C4-2B (cell line): ENCODE data around the gene WDR59.

Source experiments
- ZFX ChIP-seq: fragments of 450-650 bp; IDR thresholded peaks from 2 replicates; pipeline ENCODE4 v1.6.1; 2017
- TF ChIP-seq, protein P1 (sequence below): fragments of 450-650 bp; conservative IDR thresholded peaks from 2 replicates; pipeline ENCODE4 v1.5.1; 2017; ENCODE audit warnings: mild to moderate bottlenecking

DNA sequence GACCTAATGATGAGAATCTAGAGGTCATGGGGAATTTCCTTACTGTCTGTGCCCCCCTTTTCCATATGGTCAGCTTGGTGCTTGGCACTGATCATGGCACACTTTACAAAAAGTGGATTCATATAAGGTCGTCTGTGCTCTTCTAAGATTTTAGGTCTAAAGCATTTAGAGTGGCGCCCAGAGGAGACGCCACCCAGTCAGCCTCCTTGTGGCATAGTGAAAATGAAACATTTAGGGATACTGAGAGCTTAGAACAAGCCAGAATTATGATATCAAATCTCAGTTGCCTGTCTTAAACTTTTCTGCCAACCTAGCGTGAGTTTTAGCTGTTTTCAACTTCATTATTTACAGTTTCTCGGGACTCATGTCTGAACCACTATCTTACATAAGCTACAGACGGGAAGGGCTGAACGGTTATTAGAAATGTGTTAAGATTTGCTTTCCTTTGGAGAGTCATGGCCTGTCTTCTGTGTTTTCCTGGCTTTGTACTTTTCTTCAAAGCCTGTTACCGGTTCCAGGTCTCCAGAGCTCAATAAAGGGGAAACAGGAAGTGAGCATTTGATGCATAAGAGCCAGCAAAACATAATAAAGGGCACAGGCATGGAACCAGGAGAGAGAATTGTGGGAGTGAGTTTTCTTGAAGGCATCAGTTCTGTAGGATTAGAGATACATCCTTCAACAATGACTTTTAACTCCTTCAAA, 27.6 kb upstream of the WDR59 start:
- TF ChIP-seq, protein P1, sequence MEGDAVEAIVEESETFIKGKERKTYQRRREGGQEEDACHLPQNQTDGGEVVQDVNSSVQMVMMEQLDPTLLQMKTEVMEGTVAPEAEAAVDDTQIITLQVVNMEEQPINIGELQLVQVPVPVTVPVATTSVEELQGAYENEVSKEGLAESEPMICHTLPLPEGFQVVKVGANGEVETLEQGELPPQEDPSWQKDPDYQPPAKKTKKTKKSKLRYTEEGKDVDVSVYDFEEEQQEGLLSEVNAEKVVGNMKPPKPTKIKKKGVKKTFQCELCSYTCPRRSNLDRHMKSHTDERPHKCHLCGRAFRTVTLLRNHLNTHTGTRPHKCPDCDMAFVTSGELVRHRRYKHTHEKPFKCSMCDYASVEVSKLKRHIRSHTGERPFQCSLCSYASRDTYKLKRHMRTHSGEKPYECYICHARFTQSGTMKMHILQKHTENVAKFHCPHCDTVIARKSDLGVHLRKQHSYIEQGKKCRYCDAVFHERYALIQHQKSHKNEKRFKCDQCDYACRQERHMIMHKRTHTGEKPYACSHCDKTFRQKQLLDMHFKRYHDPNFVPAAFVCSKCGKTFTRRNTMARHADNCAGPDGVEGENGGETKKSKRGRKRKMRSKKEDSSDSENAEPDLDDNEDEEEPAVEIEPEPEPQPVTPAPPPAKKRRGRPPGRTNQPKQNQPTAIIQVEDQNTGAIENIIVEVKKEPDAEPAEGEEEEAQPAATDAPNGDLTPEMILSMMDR: no peak
- TF ChIP-seq ZFX: no peak
